ENCODE measurements around the gene PTPRE. TPM values are rescaled to one million over a fixed set of nuclear protein-coding genes. Genes with fewer than 3 reads are reported as not detected.

Gene PTPRE
- polyA plus RNA-seq, 1 donor (not counting 4 experiments of a cell fraction or from before 2014, with no cell fraction given), result 15.1 TPM

- peak overlapping the region; percentile 87 for H3K4me2 ChIP-seq (ENCODE audit: control insufficient read depth, extremely low read depth, insufficient read depth, low read depth, low read length)
- H3K9ac ChIP-seq (ENCODE audit: control insufficient read depth, extremely low read depth, insufficient read depth, low read length), result peak overlapping the region; percentile 80
- H3K4me1 ChIP-seq (ENCODE audit: control insufficient read depth, extremely low read depth, insufficient read depth, low read length), result peaks cover 21% of the 10 kb centered on the region
- no peaks in the 10 kb centered on the region for H3K27me3 ChIP-seq (ENCODE audit: control insufficient read depth, extremely low read depth, insufficient read depth, low read length)
- DNase-seq (ENCODE audit: low read depth, low spot score) (no peak), FAIRE-seq (peak; percentile 23)
- no peaks in the 10 kb centered on the region for H3K9me1 ChIP-seq (ENCODE audit: control insufficient read depth, extremely low read depth, insufficient read depth, low read length)
- H3K27ac ChIP-seq (ENCODE audit: control insufficient read depth, insufficient read depth, low read length), result peak overlapping the region; percentile 18
- dilution Hi-C loops (cut with MboI; ENCODE audit: extremely low pct_ligation_motif_present, low sequenced_read_pairs), result no loop called here
- peak overlapping the region; percentile 54 to 85 (median 71) for H3K4me3 ChIP-seq (ENCODE audit: control insufficient read depth in 2 of 3, extremely low read depth in 1 of 3, insufficient read depth in 2 of 3, low read depth in 1 of 3, low read length in 3 of 3)
- peaks cover 0 to 10% of the 10 kb centered on the region in 2 experiments for H3K36me3 ChIP-seq (ENCODE audit: control insufficient read depth in 2 of 2, extremely low read depth in 1 of 2, insufficient read depth in 2 of 2, low read length in 2 of 2)
- TF ChIP-seq, protein P1, sequence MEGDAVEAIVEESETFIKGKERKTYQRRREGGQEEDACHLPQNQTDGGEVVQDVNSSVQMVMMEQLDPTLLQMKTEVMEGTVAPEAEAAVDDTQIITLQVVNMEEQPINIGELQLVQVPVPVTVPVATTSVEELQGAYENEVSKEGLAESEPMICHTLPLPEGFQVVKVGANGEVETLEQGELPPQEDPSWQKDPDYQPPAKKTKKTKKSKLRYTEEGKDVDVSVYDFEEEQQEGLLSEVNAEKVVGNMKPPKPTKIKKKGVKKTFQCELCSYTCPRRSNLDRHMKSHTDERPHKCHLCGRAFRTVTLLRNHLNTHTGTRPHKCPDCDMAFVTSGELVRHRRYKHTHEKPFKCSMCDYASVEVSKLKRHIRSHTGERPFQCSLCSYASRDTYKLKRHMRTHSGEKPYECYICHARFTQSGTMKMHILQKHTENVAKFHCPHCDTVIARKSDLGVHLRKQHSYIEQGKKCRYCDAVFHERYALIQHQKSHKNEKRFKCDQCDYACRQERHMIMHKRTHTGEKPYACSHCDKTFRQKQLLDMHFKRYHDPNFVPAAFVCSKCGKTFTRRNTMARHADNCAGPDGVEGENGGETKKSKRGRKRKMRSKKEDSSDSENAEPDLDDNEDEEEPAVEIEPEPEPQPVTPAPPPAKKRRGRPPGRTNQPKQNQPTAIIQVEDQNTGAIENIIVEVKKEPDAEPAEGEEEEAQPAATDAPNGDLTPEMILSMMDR (optimal IDR thresholded peaks at IDR 0.05 in 1 of 3, IDR thresholded peaks at IDR 0.05 in 1 of 3, conservative IDR thresholded peaks at IDR 0.05 in 1 of 3; ENCODE audit: extremely low read depth in 1 of 3, insufficient read depth in 2 of 3, low read length in 3 of 3), result no peak
- no peak for TF ChIP-seq EZH2 (IDR thresholded peaks at IDR 0.05; ENCODE audit: low read length)
- H3K9me3 ChIP-seq (ENCODE audit: control insufficient read depth, low read depth, low read length), result no peaks in the 10 kb centered on the region
- peak overlapping the region; percentile 19 for H2AFZ ChIP-seq (ENCODE audit: control insufficient read depth, low read length)
- peaks cover 52% of the 10 kb centered on the region for H3K79me2 ChIP-seq (ENCODE audit: control insufficient read depth, insufficient read depth, low read length)
- H4K20me1 ChIP-seq (ENCODE audit: control insufficient read depth, extremely low read depth, insufficient read depth, low read length), result peaks cover 6% of the 10 kb centered on the region
Measured at GRCh38 chr10:128124813-128125403, 218.0 kb downstream of the PTPRE start.

DNA sequence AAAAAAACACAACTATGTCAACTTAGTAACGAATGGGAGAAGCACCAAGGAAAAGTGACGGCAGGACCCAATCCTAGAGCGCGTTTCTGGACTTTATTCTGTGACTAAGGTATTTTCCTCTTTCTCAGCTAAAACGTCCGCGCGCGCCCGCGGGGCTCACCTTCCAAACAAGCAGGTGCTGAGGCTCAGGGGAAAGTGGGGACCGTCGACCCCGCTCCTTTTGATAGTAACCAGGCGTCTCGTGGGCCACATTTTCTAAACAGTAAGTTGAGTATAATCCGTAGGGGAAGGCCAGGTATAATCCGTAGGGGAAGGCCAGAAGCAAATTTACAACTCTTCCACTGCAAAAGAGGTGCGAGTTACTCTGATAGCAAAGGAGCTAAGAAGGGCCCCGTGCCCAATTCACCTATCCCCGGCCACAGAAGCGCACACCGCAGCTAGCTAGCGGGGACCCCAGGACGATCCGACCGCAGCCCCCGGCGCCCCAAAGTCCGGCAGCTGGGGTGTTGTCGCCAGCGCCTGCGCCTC lies 218.6 kb downstream of the PTPRE start:
- Histone ChIP-seq H3K4me3 (ENCODE audit: control insufficient read depth in 2 of 3, extremely low read depth in 1 of 3, insufficient read depth in 2 of 3, low read depth in 1 of 3, low read length in 3 of 3) (peak overlapping the region; percentile 54 to 85 (median 71)), H4K20me1 (ENCODE audit: control insufficient read depth, extremely low read depth, insufficient read depth, low read length) (peaks cover 6% of the 10 kb centered on the region), H3K9me1 (ENCODE audit: control insufficient read depth, extremely low read depth, insufficient read depth, low read length) (no peaks in the 10 kb centered on the region), H3K9ac (ENCODE audit: control insufficient read depth, extremely low read depth, insufficient read depth, low read length) (peak overlapping the region; percentile 80), H2AFZ (ENCODE audit: control insufficient read depth, low read length) (peak overlapping the region; percentile 68), H3K4me1 (ENCODE audit: control insufficient read depth, extremely low read depth, insufficient read depth, low read length) (peaks cover 27% of the 10 kb centered on the region), H3K4me2 (ENCODE audit: control insufficient read depth, extremely low read depth, insufficient read depth, low read depth, low read length) (peak overlapping the region; percentile 87), H3K36me3 (ENCODE audit: control insufficient read depth in 2 of 2, extremely low read depth in 1 of 2, insufficient read depth in 2 of 2, low read length in 2 of 2) (peaks cover 0 to 10% of the 10 kb centered on the region in 2 experiments), H3K9me3 (ENCODE audit: control insufficient read depth, low read depth, low read length) (no peaks in the 10 kb centered on the region), H3K27me3 (ENCODE audit: control insufficient read depth, extremely low read depth, insufficient read depth, low read length) (no peaks in the 10 kb centered on the region), H3K79me2 (ENCODE audit: control insufficient read depth, insufficient read depth, low read length) (peaks cover 50% of the 10 kb centered on the region), H3K27ac (ENCODE audit: control insufficient read depth, insufficient read depth, low read length) (peak overlapping the region; percentile 60)
- TF ChIP-seq, protein P1 (optimal IDR thresholded peaks at IDR 0.05 in 1 of 3, IDR thresholded peaks at IDR 0.05 in 1 of 3, conservative IDR thresholded peaks at IDR 0.05 in 1 of 3; ENCODE audit: extremely low read depth in 1 of 3, insufficient read depth in 2 of 3, low read length in 3 of 3), result no peak
- no peak for TF ChIP-seq EZH2 (IDR thresholded peaks at IDR 0.05; ENCODE audit: low read length)
- FAIRE-seq (peak; percentile 26), DNase-seq (ENCODE audit: low read depth, low spot score) (no peak)
- dilution Hi-C loops (cut with MboI; ENCODE audit: extremely low pct_ligation_motif_present, low sequenced_read_pairs), result no loop called here

Measured in keratinocyte (primary cell).